NT2/D1 (cell line): ENCODE measurements around the gene NASP.

ENCODE experiments used
- SUZ12 ChIP-seq: IDR thresholded peaks from 2 replicates; pipeline ENCODE4 v1.6.1; 2011; ENCODE audit not compliant: insufficient read length, insufficient read depth; ENCODE audit errors: extremely low read depth
- YY1 ChIP-seq: IDR thresholded peaks from 2 replicates; pipeline ENCODE4 v1.6.1; 2011; ENCODE audit not compliant: insufficient read length, insufficient read depth
- ZNF274 ChIP-seq: IDR thresholded peaks from 2 replicates; pipeline ENCODE4 v1.6.1; 2011; ENCODE audit warnings: mild to moderate bottlenecking, low read depth, low read length

DNA sequence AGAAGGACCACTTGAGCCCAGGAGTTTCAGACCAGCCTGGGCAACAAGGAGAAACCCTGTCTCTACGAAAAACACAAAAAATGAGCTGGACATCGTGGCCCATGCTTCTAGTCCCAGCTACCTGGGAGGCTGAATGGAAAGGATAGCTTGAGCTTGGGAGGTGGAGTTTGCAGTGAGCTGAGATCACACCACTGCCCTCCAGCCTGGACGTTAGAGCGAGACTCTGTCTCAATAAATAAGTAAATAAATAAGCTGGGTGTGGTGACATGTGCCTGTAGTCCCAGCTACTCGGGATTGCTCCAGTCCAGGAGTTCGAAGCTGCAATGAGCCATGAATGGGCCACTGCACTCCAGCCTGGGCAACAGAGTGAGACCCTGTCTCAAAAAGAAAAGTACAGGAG lies 29.6 kb upstream of the NASP start:
- TF ChIP-seq ZNF274 (no peak), YY1 (no peak), SUZ12 (no peak)
